Neuron (in vitro differentiated cells): ENCODE data around the gene OLIG2.

Experiments
- H2AFZ ChIP-seq: one replicate; pipeline ENCODE4 v1.6.1; 2013; ENCODE audit warnings: low read depth, mild to moderate bottlenecking, inconsistent platforms, low read length, moderate library complexity
- H3K27me3 ChIP-seq: one replicate; pipeline ENCODE4 v1.6.1; 2013; ENCODE audit warnings: low read length; ENCODE audit not compliant: insufficient read depth
- H3K36me3 ChIP-seq: one replicate; pipeline ENCODE4 v1.6.1; 2013; ENCODE audit warnings: low read length; ENCODE audit not compliant: insufficient read depth
- H3K4me1 ChIP-seq: one replicate; pipeline ENCODE4 v1.6.1; 2013; ENCODE audit warnings: low read length; ENCODE audit not compliant: insufficient read depth
- H3K4me3 ChIP-seq: 2 replicates; pipeline ENCODE4 v1.5.1; 2013; ENCODE audit warnings: mild to moderate bottlenecking, low read length, moderate library complexity
- H3K9me3 ChIP-seq: one replicate; pipeline ENCODE4 v1.6.1; 2013; ENCODE audit warnings: low read length

Gene OLIG2

GRCh38 chr21:33046455-33046854 lies 20.7 kb downstream of the OLIG2 start:
- H3K36me3 ChIP-seq, result no peaks in the 10 kb centered on the region
- peaks cover 2% of the 10 kb centered on the region for H3K9me3 ChIP-seq
- H2AFZ ChIP-seq, result no peak overlapping the region
- peaks cover 2% of the 10 kb centered on the region for H3K4me1 ChIP-seq
- H3K4me3 ChIP-seq, result no peak overlapping the region
- peaks cover 7% of the 10 kb centered on the region for H3K27me3 ChIP-seq

GRCh38 chr21:33047231-33047630 lies 21.5 kb downstream of the OLIG2 start:
- Histone ChIP-seq H2AFZ (no peak overlapping the region), H3K36me3 (no peaks in the 10 kb centered on the region), H3K4me1 (peaks cover 10% of the 10 kb centered on the region), H3K4me3 (no peak overlapping the region), H3K27me3 (peaks cover 7% of the 10 kb centered on the region), H3K9me3 (peaks cover 2% of the 10 kb centered on the region)

- H3K4me3 ChIP-seq, result no peak overlapping the region
- no peaks in the 10 kb centered on the region for H3K27me3 ChIP-seq
- no peak overlapping the region for H2AFZ ChIP-seq
- H3K36me3 ChIP-seq, result no peaks in the 10 kb centered on the region
- peaks cover 2% of the 10 kb centered on the region for H3K9me3 ChIP-seq
- peaks cover 13% of the 10 kb centered on the region for H3K4me1 ChIP-seq
Measured at GRCh38 chr21:33051925-33052324, 26.2 kb downstream of the OLIG2 start.

GRCh38 chr21:33053951-33054350 lies 28.2 kb downstream of the OLIG2 start:
- Histone ChIP-seq H3K27me3 (no peaks in the 10 kb centered on the region), H3K9me3 (peaks cover 2% of the 10 kb centered on the region), H2AFZ (no peak overlapping the region), H3K4me1 (peaks cover 13% of the 10 kb centered on the region), H3K4me3 (no peak overlapping the region), H3K36me3 (no peaks in the 10 kb centered on the region)

GRCh38 chr21:33055991-33056390 lies 30.3 kb downstream of the OLIG2 start:
- H3K27me3 ChIP-seq, result peaks cover 3% of the 10 kb centered on the region
- H3K4me1 ChIP-seq, result peaks cover 13% of the 10 kb centered on the region

GRCh38 chr21:33057385-33057940 lies 31.7 kb downstream of the OLIG2 start:
- no peaks in the 10 kb centered on the region for H3K9me3 ChIP-seq
- no peak overlapping the region for H2AFZ ChIP-seq
- peaks cover under 1% of the 10 kb centered on the region for H3K4me1 ChIP-seq
- no peak overlapping the region for H3K4me3 ChIP-seq
- H3K27me3 ChIP-seq, result peaks cover 6% of the 10 kb centered on the region
- no peaks in the 10 kb centered on the region for H3K36me3 ChIP-seq

More at GRCh38 chr21:33055991-33056390, 30.3 kb downstream of the OLIG2 start:
- Histone ChIP-seq H3K4me3 (no peak overlapping the region), H2AFZ (no peak overlapping the region), H3K9me3 (no peaks in the 10 kb centered on the region), H3K36me3 (no peaks in the 10 kb centered on the region)

- Histone ChIP-seq H3K4me1 (no peaks in the 10 kb centered on the region), H3K36me3 (no peaks in the 10 kb centered on the region), H3K27me3 (peaks cover 6% of the 10 kb centered on the region), H2AFZ (no peak overlapping the region), H3K4me3 (no peak overlapping the region), H3K9me3 (no peaks in the 10 kb centered on the region)
Measured at GRCh38 chr21:33058527-33058926, 32.8 kb downstream of the OLIG2 start.

- Histone ChIP-seq H2AFZ (no peak overlapping the region), H3K9me3 (no peaks in the 10 kb centered on the region), H3K4me1 (no peaks in the 10 kb centered on the region), H3K4me3 (no peak overlapping the region), H3K36me3 (no peaks in the 10 kb centered on the region), H3K27me3 (peaks cover 9% of the 10 kb centered on the region)
Measured at GRCh38 chr21:33058957-33059356, 33.2 kb downstream of the OLIG2 start.

GRCh38 chr21:33059380-33059841 lies 33.7 kb downstream of the OLIG2 start:
- H2AFZ ChIP-seq, result no peak overlapping the region
- no peaks in the 10 kb centered on the region for H3K36me3 ChIP-seq
- no peaks in the 10 kb centered on the region for H3K9me3 ChIP-seq
- no peaks in the 10 kb centered on the region for H3K4me1 ChIP-seq
- no peak overlapping the region for H3K4me3 ChIP-seq
- H3K27me3 ChIP-seq, result peaks cover 13% of the 10 kb centered on the region

GRCh38 chr21:33061233-33061632 lies 35.5 kb downstream of the OLIG2 start:
- Histone ChIP-seq H3K36me3 (no peaks in the 10 kb centered on the region), H3K4me3 (no peak overlapping the region), H2AFZ (no peak overlapping the region), H3K9me3 (no peaks in the 10 kb centered on the region), H3K4me1 (peaks cover 5% of the 10 kb centered on the region), H3K27me3 (peaks cover 24% of the 10 kb centered on the region)

- H3K4me3 ChIP-seq, result no peak overlapping the region
- H3K36me3 ChIP-seq, result no peaks in the 10 kb centered on the region
- peaks cover under 1% of the 10 kb centered on the region for H3K9me3 ChIP-seq
- H2AFZ ChIP-seq, result no peak overlapping the region
- H3K4me1 ChIP-seq, result peaks cover 5% of the 10 kb centered on the region
- H3K27me3 ChIP-seq, result peaks cover 44% of the 10 kb centered on the region
Measured at GRCh38 chr21:33063375-33063883, 37.7 kb downstream of the OLIG2 start.

GRCh38 chr21:33063907-33064622 lies 38.3 kb downstream of the OLIG2 start:
- peaks cover 50% of the 10 kb centered on the region for H3K27me3 ChIP-seq
- H3K9me3 ChIP-seq, result peaks cover 6% of the 10 kb centered on the region
- H3K4me1 ChIP-seq, result peaks cover 5% of the 10 kb centered on the region
- no peak overlapping the region for H2AFZ ChIP-seq
- H3K36me3 ChIP-seq, result no peaks in the 10 kb centered on the region
- no peak overlapping the region for H3K4me3 ChIP-seq

- no peak overlapping the region for H2AFZ ChIP-seq
- no peaks in the 10 kb centered on the region for H3K36me3 ChIP-seq
- H3K27me3 ChIP-seq, result peaks cover 54% of the 10 kb centered on the region
- H3K4me3 ChIP-seq, result no peak overlapping the region
- H3K4me1 ChIP-seq, result peaks cover 5% of the 10 kb centered on the region
- H3K9me3 ChIP-seq, result peaks cover 10% of the 10 kb centered on the region
Measured at GRCh38 chr21:33064623-33065390, 39.1 kb downstream of the OLIG2 start.
